Measurements from ENCODE around the gene UBR2.
"Not testable (repeated sequence)": the region's sequence is repeated elsewhere in the genome, so short reads cannot be mapped to it uniquely, and the experiment has no call there.

The UBR2 gene

DNA sequence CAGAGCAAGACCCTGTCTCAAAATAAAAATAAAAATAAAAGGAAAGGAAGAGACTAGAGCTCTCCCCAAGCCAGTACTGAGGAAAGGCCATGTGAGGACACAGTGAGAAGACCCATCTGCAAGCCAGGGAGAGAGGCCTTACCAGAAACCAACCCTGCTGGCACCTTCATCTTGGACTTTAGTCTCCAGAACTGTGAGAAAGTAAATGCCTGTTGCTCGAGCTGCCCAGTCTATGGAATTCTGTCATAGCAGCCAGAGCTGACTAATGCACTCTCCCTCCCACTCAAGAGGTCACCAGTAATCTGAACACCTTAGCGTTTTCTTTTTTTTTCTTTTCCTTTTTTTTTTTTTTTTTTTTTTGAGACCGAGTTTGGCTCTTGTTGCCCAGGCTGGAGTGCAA, 165.9 kb downstream of the UBR2 start:
- no peak for DNase-seq

DNA sequence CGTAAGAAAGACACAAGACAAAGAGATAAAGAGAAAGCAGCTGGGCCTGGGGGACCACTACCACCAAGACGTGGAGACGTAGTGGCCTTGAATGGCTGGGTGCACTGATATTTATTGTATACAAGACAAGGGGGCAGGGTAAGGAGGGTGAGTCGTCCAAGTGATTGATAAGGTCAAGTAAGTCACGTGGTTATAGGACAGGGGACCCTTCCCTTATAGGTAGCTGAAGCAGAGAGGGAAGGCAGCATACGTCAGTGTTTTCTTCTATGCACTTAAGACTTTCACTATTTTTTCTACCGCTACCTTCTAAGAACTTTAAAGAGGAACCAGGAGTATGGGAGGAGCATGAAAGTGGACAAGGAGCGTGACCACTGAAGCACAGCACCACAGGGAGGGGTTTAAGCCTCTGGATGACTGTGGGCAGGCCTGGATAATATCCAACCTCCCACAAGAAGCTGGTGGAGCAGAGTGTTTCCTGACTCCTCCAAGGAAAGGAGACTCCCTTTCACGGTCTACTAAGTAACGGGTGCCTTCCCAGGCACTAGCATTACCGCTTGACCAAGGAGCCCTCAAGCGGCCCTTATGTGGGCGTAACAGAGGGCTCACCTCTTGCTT, 170.1 kb downstream of the UBR2 start:
- DNase-seq, result not testable (repeated sequence)

DNA sequence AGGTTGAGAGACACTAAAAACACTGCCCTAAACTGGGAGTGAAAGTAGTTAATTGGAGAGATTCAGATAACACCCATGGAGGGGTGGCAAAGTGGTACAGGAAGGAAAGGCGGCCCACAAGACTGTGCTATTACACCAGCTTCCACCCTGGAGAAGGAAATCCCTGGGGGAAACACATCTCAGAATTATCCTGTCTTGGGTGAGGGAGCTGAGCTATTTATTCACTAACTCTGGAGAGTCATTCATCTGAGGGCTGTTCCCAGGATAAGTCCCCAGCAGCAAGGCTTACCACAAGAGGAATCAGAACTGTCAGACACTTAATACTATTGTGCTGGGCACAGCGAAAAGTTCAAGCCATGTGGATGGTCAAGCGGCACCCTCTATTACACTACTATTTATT, 172.1 kb downstream of the UBR2 start:
- no peak for DNase-seq

DNA sequence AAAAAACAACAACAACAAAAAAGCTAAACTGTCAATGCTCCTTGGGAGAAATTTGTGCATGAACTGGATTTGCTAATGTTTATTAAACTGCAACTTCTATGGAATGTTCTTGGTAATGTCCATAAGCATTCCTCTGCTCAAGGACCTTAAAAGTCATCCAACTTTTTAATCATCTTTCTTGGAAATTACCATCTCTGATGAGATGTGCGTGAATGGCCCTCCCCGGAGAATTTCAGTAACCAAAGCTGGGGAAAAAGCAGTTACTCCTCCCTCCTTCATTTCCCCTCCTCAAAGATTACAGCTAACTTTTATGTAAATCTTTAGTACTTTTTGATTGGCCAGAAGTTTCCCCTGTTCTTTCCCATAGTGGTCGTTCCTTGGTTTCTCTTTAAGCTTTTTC, 176.9 kb downstream of the UBR2 start:
- DNase-seq, result no peak

DNA sequence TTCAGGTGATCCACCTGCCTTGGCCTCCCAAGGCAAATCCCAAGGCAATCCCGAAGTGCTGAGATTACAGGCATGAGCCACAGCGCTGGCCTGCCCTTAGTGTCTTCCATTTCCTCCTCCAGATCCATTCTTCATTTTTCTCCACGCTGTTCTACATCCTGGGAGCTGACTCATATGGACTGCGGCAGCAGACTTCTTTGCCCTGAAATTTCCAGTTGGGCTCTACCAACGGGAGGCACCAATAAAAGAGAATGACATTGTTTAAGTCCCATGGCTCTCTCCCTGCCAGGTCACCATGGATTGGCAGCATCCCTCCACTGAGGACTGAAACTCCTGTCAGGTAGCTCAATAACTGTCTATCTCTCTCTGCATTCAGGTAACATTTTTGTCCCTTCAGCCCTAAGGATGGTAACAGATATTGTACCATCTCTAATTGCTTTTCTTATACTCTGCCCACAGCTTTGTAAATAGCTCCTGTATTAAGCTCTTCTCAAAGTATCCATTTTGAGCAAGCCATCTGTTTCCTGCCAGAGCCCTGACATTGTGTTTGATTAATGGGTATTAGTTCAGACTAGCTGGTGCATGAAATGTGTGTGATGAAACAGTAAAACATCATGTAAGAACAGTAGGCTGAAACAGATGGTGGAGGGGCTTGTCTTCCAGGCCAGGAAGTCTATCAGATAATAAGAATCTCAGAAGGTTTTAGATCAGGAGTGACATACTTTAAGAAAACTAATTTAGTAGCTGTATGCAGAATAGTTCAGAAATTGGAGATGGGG, 178.5 kb downstream of the UBR2 start:
- peak; percentile 64 for DNase-seq
